NCI-H1417 (cell line): ENCODE measurements around the gene NID2.

ENCODE experiments used
- DNase-seq, 3 experiments: peaks; one replicate each; lab custom pipeline; 2025; lab: John Stamatoyannopoulos, UW

The NID2 gene

GRCh38 chr14:52068615-52069306, at the start of gene NID2:
TSS of gene NID2 (minus strand) at chr14:52069059. CDS start at chr14:52068994, 65 bp downstream.
- DNase-seq: peak in 1 of 3 experiments; percentile 72

- DNase-seq: no peak
Observed at GRCh38 chr14:52117111-52117832, 48.4 kb upstream of the NID2 start.

GRCh38 chr14:52115286-52115685, 46.4 kb upstream of the NID2 start:
- DNase-seq: no peak

- peak in 1 of 3 experiments; percentile 41 for DNase-seq
Observed at GRCh38 chr14:52112336-52113018, 43.6 kb upstream of the NID2 start.

GRCh38 chr14:52111583-52111982, 42.7 kb upstream of the NID2 start:
- no peak for DNase-seq

GRCh38 chr14:52110441-52111086, 41.7 kb upstream of the NID2 start:
- no peak for DNase-seq

GRCh38 chr14:52108823-52109222, 40.0 kb upstream of the NID2 start:
- DNase-seq: no peak

- no peak for DNase-seq
Observed at GRCh38 chr14:52106840-52107239, 38.0 kb upstream of the NID2 start.

- peak in 2 of 3 experiments; percentile 76 to 92 for DNase-seq
Observed at GRCh38 chr14:52103416-52103815, 34.6 kb upstream of the NID2 start.

GRCh38 chr14:52095794-52096193, 26.9 kb upstream of the NID2 start:
- no peak for DNase-seq

- no peak for DNase-seq
Observed at GRCh38 chr14:52095336-52095735, 26.5 kb upstream of the NID2 start.

- no peak for DNase-seq
Observed at GRCh38 chr14:52094546-52095271, 25.9 kb upstream of the NID2 start.

GRCh38 chr14:52091928-52092327, 23.1 kb upstream of the NID2 start:
- DNase-seq: no peak

- no peak for DNase-seq
Observed at GRCh38 chr14:52090936-52091335, 22.1 kb upstream of the NID2 start.

- no peak for DNase-seq
Observed at GRCh38 chr14:52089218-52089617, 20.4 kb upstream of the NID2 start.

GRCh38 chr14:52086711-52087110, 17.9 kb upstream of the NID2 start:
- DNase-seq: no peak

- DNase-seq: no peak
Observed at GRCh38 chr14:52082903-52083302, 14.0 kb upstream of the NID2 start.

GRCh38 chr14:52081964-52082363, 13.1 kb upstream of the NID2 start:
- DNase-seq: peak in 2 of 3 experiments; percentile 49 to 76

GRCh38 chr14:52080808-52081755, 12.2 kb upstream of the NID2 start:
- DNase-seq: peak; percentile 57 to 89 (median 66)

GRCh38 chr14:52080158-52080800, 11.4 kb upstream of the NID2 start:
- no peak for DNase-seq
